GM18520 (cell line): Measurements from ENCODE around the gene PDK2.
"Not testable (repeated sequence)": the region's sequence is repeated elsewhere in the genome, so short reads cannot be mapped to it uniquely, and the experiment has no call there.

Experiments used
- ATAC-seq: cut with Tn5 transposase; IDR thresholded peaks from one replicate; pipeline ENCODE4 v1.9.1; 2021; ENCODE audit not compliant: unreplicated experiment

PDK2 gene

GRCh38 chr17:50058296-50058953, 36.7 kb upstream of the PDK2 start:
- ATAC-seq, result no peak

- no peak for ATAC-seq
Observed at GRCh38 chr17:50059256-50059655, 35.9 kb upstream of the PDK2 start.

- no peak for ATAC-seq
Observed at GRCh38 chr17:50059759-50060273, 35.3 kb upstream of the PDK2 start.

- ATAC-seq, result no peak
Observed at GRCh38 chr17:50060951-50061712, 34.0 kb upstream of the PDK2 start.

- ATAC-seq, result not testable (repeated sequence)
Observed at GRCh38 chr17:50061713-50062045, 33.5 kb upstream of the PDK2 start.

- ATAC-seq, result no peak
Observed at GRCh38 chr17:50062293-50063243, 32.6 kb upstream of the PDK2 start.

GRCh38 chr17:50063561-50064252, 31.4 kb upstream of the PDK2 start:
- ATAC-seq, result no peak

- no peak for ATAC-seq
Observed at GRCh38 chr17:50064253-50065001, 30.7 kb upstream of the PDK2 start.

- no peak for ATAC-seq
Observed at GRCh38 chr17:50065056-50065455, 30.1 kb upstream of the PDK2 start.

GRCh38 chr17:50066995-50067394, 28.2 kb upstream of the PDK2 start:
- ATAC-seq, result no peak

GRCh38 chr17:50067996-50068395, 27.2 kb upstream of the PDK2 start:
- no peak for ATAC-seq

- no peak for ATAC-seq
Observed at GRCh38 chr17:50070908-50071680, 24.1 kb upstream of the PDK2 start.

- ATAC-seq, result no peak
Observed at GRCh38 chr17:50071692-50072091, 23.5 kb upstream of the PDK2 start.

GRCh38 chr17:50072130-50072529, 23.0 kb upstream of the PDK2 start:
- no peak for ATAC-seq

- ATAC-seq, result no peak
Observed at GRCh38 chr17:50072925-50073324, 22.2 kb upstream of the PDK2 start.

- ATAC-seq, result no peak
Observed at GRCh38 chr17:50074227-50074626, 20.9 kb upstream of the PDK2 start.

GRCh38 chr17:50075446-50076032, 19.6 kb upstream of the PDK2 start:
- no peak for ATAC-seq

GRCh38 chr17:50076221-50076590, 18.9 kb upstream of the PDK2 start:
- no peak for ATAC-seq

- no peak for ATAC-seq
Observed at GRCh38 chr17:50076591-50077235, 18.4 kb upstream of the PDK2 start.
